HepG2 (cell line): ENCODE data around the gene TASOR. TPM values are rescaled to one million over a fixed set of nuclear protein-coding genes. Genes with fewer than 3 reads are reported as not detected.

Experiments used
- ATAC-seq: fragments of 200-7000 bp; cut with Tn5 transposase; 3 replicates; pipeline ENCODE4 v1.9.1; 2020; ENCODE audit warnings: mild to moderate bottlenecking, moderate library complexity
- BruUV-seq: library from RNA; stranded (reverse); fragments of 400-500 nt; replicated peaks from 2 replicates; lab custom pipeline; 2021; lab: Mats Ljungman, UMichigan
- CTCF ChIA-PET: fragments of 300-600 bp; formaldehyde crosslinking; extraction: SDS; loops from one replicate; lab custom pipeline; 2021; ENCODE audit warnings: low total read pairs, inconsistent platforms, low intra/inter-chr PET ratio; lab: Yijun Ruan, JAX
- POLR2A ChIA-PET: fragments of 350-600 bp; sonication (Branson Sonifier 250); formaldehyde crosslinking; loops from one replicate; lab custom pipeline; 2020; ENCODE audit warnings: antibody characterized with exemption, inconsistent platforms; lab: Yijun Ruan, JAX
- DNase-seq: peaks from one replicate; pipeline ENCODE4 v3.0.0-alpha.2; 2015; ENCODE audit warnings: low spot score
- FAIRE-seq: peaks from 3 replicates; lab custom pipeline; 2011; peaks lifted over from hg19 to GRCh38; lab: Jason Lieb, UNC
- H2AFZ ChIP-seq: one replicate; pipeline ENCODE4 v1.6.1; 2011; ENCODE audit warnings: low read length, inconsistent platforms
- H3K27ac ChIP-seq: fragments of 300-600 bp; 3 replicates; pipeline ENCODE4 v1.8.0; 2011; ENCODE audit warnings: mixed run types, mild to moderate bottlenecking, mixed read lengths, low read length, inconsistent platforms; ENCODE audit not compliant: insufficient read depth; ENCODE audit errors: extremely low read length
- H3K27me3 ChIP-seq, 2 experiments: fragments of 200-600 bp in 1 of 2; 2 replicates in 1 of 2; 3 replicates in 1 of 2; pipeline versions ENCODE4 v1.6.0 to v1.8.0; 2011; ENCODE audit warnings: low read length in 2 of 2, mild to moderate bottlenecking in 2 of 2, moderate library complexity in 2 of 2, inconsistent platforms in 1 of 2; ENCODE audit not compliant: insufficient read depth in 2 of 2, control insufficient read depth in 1 of 2
- H3K36me3 ChIP-seq, 2 experiments: fragments of 200-600 bp in 1 of 2; replicated peaks in 1 of 2; 2 replicates in 1 of 2; 3 replicates in 1 of 2; pipeline versions ENCODE4 v1.5.1 to v1.8.0; 2011; ENCODE audit warnings: low read length in 2 of 2, inconsistent platforms in 1 of 2; ENCODE audit not compliant: insufficient read depth in 2 of 2, control insufficient read depth in 1 of 2
- H3K4me1 ChIP-seq: 2 replicates; pipeline ENCODE4 v1.5.1; 2012; ENCODE audit warnings: low read length, inconsistent platforms; ENCODE audit not compliant: insufficient read depth
- H3K4me2 ChIP-seq: 2 replicates; pipeline ENCODE4 v1.6.0; 2011; ENCODE audit warnings: low read depth, low read length, inconsistent platforms
- H3K4me3 ChIP-seq, 3 experiments: fragments of 200-600 bp in 1 of 3; sonication (generic), shearing (Covaris generic) in 1 of 3; replicated peaks in 1 of 3; 2 replicates each; pipeline ENCODE4 v1.5.1; 2011 to 2016; ENCODE audit warnings: low read length in 3 of 3, inconsistent platforms in 2 of 3, low read depth in 2 of 3, mild to moderate bottlenecking in 2 of 3, control low read depth in 1 of 3, mixed read lengths in 1 of 3; ENCODE audit not compliant: insufficient read depth in 1 of 3
- H3K79me2 ChIP-seq: one replicate; pipeline ENCODE4 v1.6.1; 2011; ENCODE audit warnings: low read length, inconsistent platforms; ENCODE audit not compliant: insufficient read depth
- H3K9ac ChIP-seq: 2 replicates; pipeline ENCODE4 v1.6.0; 2011; ENCODE audit warnings: mild to moderate bottlenecking, low read depth, low read length, inconsistent platforms; ENCODE audit not compliant: insufficient read depth
- H3K9me3 ChIP-seq: 2 replicates; pipeline ENCODE4 v1.5.1; 2012; ENCODE audit warnings: mild to moderate bottlenecking, low read length
- H4K20me1 ChIP-seq: 2 replicates; pipeline ENCODE4 v1.6.0; 2011; ENCODE audit warnings: inconsistent platforms, mild to moderate bottlenecking, low read length, moderate library complexity; ENCODE audit not compliant: insufficient read depth
- DPF2 ChIP-seq: sonication (generic); formaldehyde crosslinking; IDR thresholded peaks from 2 replicates; pipeline ENCODE4 v1.4.0; 2020; ENCODE audit warnings: mild to moderate bottlenecking, low read depth, missing genetic modification reagents, borderline replicate concordance
- EP300 ChIP-seq, 3 experiments: sonication (generic) in 1 of 3; formaldehyde crosslinking in 1 of 3; IDR thresholded peaks; 2 replicates each; pipeline versions ENCODE4 v1.5.1 to v1.6.1; 2011 to 2020; ENCODE audit warnings: low read depth in 2 of 3, low read length in 2 of 3, borderline replicate concordance in 1 of 3, improper control_type of control experiment in 1 of 3, mild to moderate bottlenecking in 1 of 3, missing genetic modification reagents in 1 of 3, moderate library complexity in 1 of 3
- FOSL1 ChIP-seq: sonication (generic); formaldehyde crosslinking; IDR thresholded peaks from 2 replicates; pipeline ENCODE4 v1.9.0; 2021; ENCODE audit warnings: missing genetic modification reagents, borderline replicate concordance
- FOXM1 ChIP-seq: sonication (generic); formaldehyde crosslinking; IDR thresholded peaks from 2 replicates; pipeline ENCODE4 v1.5.0; 2020; ENCODE audit warnings: missing genetic modification reagents
- RCOR2 ChIP-seq: IDR thresholded peaks from 2 replicates; pipeline ENCODE4 v1.6.1; 2016; ENCODE audit warnings: missing biosample characterization, missing genetic modification reagents
- ZNF558 ChIP-seq: sonication (generic); formaldehyde crosslinking; IDR thresholded peaks from 2 replicates; pipeline ENCODE4 v1.9.0; 2022; ENCODE audit warnings: mild to moderate bottlenecking, missing genetic modification reagents, borderline replicate concordance
- ZNF572 ChIP-seq: sonication (generic); formaldehyde crosslinking; IDR thresholded peaks from 2 replicates; pipeline ENCODE4 v1.5.1; 2020; ENCODE audit warnings: mild to moderate bottlenecking, missing genetic modification reagents
- ZNF580 ChIP-seq: IDR thresholded peaks from 2 replicates; pipeline ENCODE4 v1.6.1; 2016; ENCODE audit warnings: low read depth, borderline replicate concordance
- ZNF691 ChIP-seq: sonication (generic); formaldehyde crosslinking; IDR thresholded peaks from 2 replicates; pipeline ENCODE4 v1.4.0; 2020; ENCODE audit warnings: missing genetic modification reagents, low read depth, mild to moderate bottlenecking, borderline replicate concordance
- ZNF713 ChIP-seq: sonication (generic); formaldehyde crosslinking; IDR thresholded peaks from 2 replicates; pipeline ENCODE4 v1.4.0; 2020; ENCODE audit warnings: mild to moderate bottlenecking, missing genetic modification reagents
- ZNF746 ChIP-seq: sonication (generic); formaldehyde crosslinking; IDR thresholded peaks from 2 replicates; pipeline ENCODE4 v1.8.0; 2022; ENCODE audit warnings: mild to moderate bottlenecking, missing genetic modification reagents
- WGBS: methylation state at CpG from one replicate; pipeline ENCODE4 v1.1.6; 2017; ENCODE audit warnings: low lambda C conversion rate; 5-methylcytosine and 5-hydroxymethylcytosine counted together
- in situ Hi-C: cut with HindIII; loops from 2 replicates; pipeline ENCODE4 v1.10.0; 2017; ENCODE audit warnings: low pct_unique_long_range_greater_than_20kb; ENCODE audit not compliant: extremely low pct_ligation_motif_present
- intact Hi-C: fragments of 100-400 bp; cut with micrococcal nuclease; formaldehyde crosslinking; loops from one replicate; pipeline ENCODE4 v1.10.0; 2022; ENCODE audit not compliant: unreplicated experiment
- polyA plus RNA-seq, 8 experiments: library from polyadenylated mRNA; depleted of rRNA in 3 of 8; stranded (reverse) in 7 of 8; unstranded in 1 of 8; fragments of >200 nt; fragmentation: Illumina TruSeq in 4 of 8; extraction: Trizol in 4 of 8; gene quantifications; 2 replicates each; pipeline versions ENCODE4 v1.2.1 to v1.2.3, GENCODE V29; 2011 to 2016; ENCODE audit warnings: low read depth in 4 of 8, missing spikeins in 1 of 8, mixed read lengths in 1 of 8; ENCODE audit not compliant: insufficient read depth in 1 of 8
- total RNA-seq, 5 experiments: library from RNA; depleted of rRNA; stranded (reverse); fragments of >200 nt; fragmentation: Illumina TruSeq; extraction: Trizol; gene quantifications; 2 replicates each; pipeline ENCODE4 v1.2.3, GENCODE V29; 2016; ENCODE audit warnings: low read depth in 1 of 5
- TF ChIP-seq, protein P1 (sequence below): sonication (generic); formaldehyde crosslinking; IDR thresholded peaks from 2 replicates; pipeline ENCODE4 v1.4.0; 2020; ENCODE audit warnings: missing genetic modification reagents
- TF ChIP-seq, protein P2 (sequence below): sonication (generic); formaldehyde crosslinking; conservative IDR thresholded peaks from 2 replicates; pipeline ENCODE4 v1.4.0; 2020; ENCODE audit warnings: missing genetic modification reagents
- TF ChIP-seq, protein P3 (sequence below): sonication (generic); formaldehyde crosslinking; IDR thresholded peaks from 2 replicates; pipeline ENCODE4 v1.8.1; 2023; ENCODE audit warnings: missing genetic modification reagents, inconsistent platforms, borderline replicate concordance

Gene TASOR
- total and polyA plus RNA-seq, 2 of the 13 experiments (the other 11 are each of a cell fraction or from before 2014, with no cell fraction given), result 20.1 to 32.5 TPM

DNA sequence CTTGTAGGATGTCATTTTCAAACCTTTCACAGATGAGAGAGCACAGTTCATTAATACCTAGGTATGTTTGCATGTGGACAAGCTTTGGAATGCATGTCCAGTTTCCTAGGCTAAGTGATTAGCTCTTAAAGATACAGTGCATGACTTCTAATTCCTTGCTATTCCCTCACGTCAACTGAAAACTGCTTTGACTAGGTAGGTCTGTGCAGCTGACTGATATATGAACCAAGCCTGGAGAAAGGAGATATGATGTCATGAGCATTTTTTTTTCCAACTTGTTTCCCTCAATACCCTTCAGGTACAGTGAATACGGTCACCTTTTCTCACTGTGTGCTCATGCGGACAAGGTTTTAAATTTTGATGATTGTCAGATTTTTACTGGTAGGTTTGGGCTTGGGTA lies 41.6 kb upstream of the TASOR start:
- Histone ChIP-seq H4K20me1 (no peaks in the 10 kb centered on the region), H3K4me3 (no peak overlapping the region), H3K9ac (no peak overlapping the region), H3K9me3 (no peaks in the 10 kb centered on the region), H2AFZ (no peak overlapping the region), H3K4me2 (no peak overlapping the region), H3K27me3 (no peaks in the 10 kb centered on the region), H3K27ac (no peak overlapping the region), H3K79me2 (no peaks in the 10 kb centered on the region), H3K4me1 (no peaks in the 10 kb centered on the region), H3K36me3 (peaks cover 18 to 33% of the 10 kb centered on the region in 2 experiments)
- DNase-seq, result no peak
- no peak for FAIRE-seq
- POLR2A ChIA-PET, result no interaction called here
- TF ChIP-seq EP300 (IDR thresholded peaks at IDR 0.05; ENCODE audit: low read depth in 2 of 2, low read length in 2 of 2) (no peak), EP300 (CRISPR knock-in tag; IDR thresholded peaks at IDR 0.05; ENCODE audit: borderline replicate concordance) (no peak), ZNF691 (CRISPR knock-in tag) (no peak), RCOR2 (no peak), ZNF746 (CRISPR knock-in tag) (no peak), DPF2 (CRISPR knock-in tag) (no peak), FOSL1 (no peak), FOXM1 (CRISPR knock-in tag) (no peak), ZNF580 (no peak), ZNF558 (CRISPR knock-in tag) (no peak), ZNF713 (CRISPR knock-in tag) (no peak), ZNF572 (CRISPR knock-in tag) (no peak)
- TF ChIP-seq, protein P1, sequence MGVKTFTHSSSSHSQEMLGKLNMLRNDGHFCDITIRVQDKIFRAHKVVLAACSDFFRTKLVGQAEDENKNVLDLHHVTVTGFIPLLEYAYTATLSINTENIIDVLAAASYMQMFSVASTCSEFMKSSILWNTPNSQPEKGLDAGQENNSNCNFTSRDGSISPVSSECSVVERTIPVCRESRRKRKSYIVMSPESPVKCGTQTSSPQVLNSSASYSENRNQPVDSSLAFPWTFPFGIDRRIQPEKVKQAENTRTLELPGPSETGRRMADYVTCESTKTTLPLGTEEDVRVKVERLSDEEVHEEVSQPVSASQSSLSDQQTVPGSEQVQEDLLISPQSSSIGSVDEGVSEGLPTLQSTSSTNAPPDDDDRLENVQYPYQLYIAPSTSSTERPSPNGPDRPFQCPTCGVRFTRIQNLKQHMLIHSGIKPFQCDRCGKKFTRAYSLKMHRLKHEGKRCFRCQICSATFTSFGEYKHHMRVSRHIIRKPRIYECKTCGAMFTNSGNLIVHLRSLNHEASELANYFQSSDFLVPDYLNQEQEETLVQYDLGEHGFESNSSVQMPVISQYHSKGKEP (CRISPR knock-in tag), result no peak
- TF ChIP-seq, protein P2, sequence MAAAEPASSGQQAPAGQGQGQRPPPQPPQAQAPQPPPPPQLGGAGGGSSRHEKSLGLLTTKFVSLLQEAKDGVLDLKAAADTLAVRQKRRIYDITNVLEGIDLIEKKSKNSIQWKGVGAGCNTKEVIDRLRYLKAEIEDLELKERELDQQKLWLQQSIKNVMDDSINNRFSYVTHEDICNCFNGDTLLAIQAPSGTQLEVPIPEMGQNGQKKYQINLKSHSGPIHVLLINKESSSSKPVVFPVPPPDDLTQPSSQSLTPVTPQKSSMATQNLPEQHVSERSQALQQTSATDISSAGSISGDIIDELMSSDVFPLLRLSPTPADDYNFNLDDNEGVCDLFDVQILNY (CRISPR knock-in tag), result no peak
- TF ChIP-seq, protein P3, sequence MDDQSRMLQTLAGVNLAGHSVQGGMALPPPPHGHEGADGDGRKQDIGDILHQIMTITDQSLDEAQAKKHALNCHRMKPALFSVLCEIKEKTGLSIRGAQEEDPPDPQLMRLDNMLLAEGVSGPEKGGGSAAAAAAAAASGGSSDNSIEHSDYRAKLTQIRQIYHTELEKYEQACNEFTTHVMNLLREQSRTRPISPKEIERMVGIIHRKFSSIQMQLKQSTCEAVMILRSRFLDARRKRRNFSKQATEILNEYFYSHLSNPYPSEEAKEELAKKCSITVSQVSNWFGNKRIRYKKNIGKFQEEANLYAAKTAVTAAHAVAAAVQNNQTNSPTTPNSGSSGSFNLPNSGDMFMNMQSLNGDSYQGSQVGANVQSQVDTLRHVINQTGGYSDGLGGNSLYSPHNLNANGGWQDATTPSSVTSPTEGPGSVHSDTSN (CRISPR knock-in tag), result no peak
- BruUV-seq, result no TSS peak
- intact Hi-C loops (no loop called here), in situ Hi-C loops (no loop called here)
- no peak for ATAC-seq
- CTCF ChIA-PET, result no interaction called here
- 96% methylated on average over 3 of the region's 3 CpGs for WGBS
